Common myeloid progenitor, CD34-positive (primary cell): ENCODE results near the gene MUC21.
A peak's percentile ranks its signal among the peaks of the same experiment; 100 is the strongest.
"Not testable (repeated sequence)": the region's sequence is repeated elsewhere in the genome, so short reads cannot be mapped to it uniquely, and the experiment has no call there.

Experiments used
- CTCF ChIA-PET: fragments of 350-600 bp; sonication (Branson Sonifier 250); formaldehyde crosslinking; loops from one replicate; lab custom pipeline; 2021; ENCODE audit warnings: antibody characterized with exemption; lab: Charles Lee
- POLR2A ChIA-PET: fragments of 350-600 bp; sonication (Branson Sonifier 250); formaldehyde crosslinking; loops from one replicate; lab custom pipeline; 2021; ENCODE audit warnings: antibody characterized with exemption; lab: Charles Lee
- DNase-seq, 3 donors: peaks; one replicate each; pipeline versions ENCODE4 v3.0.0 to v3.0.0-alpha.2; 2013
- H3K27ac ChIP-seq, 2 experiments: 1 replicate in 1 of 2; 2 replicates in 1 of 2; pipeline ENCODE4 v1.7.0; 2013; ENCODE audit warnings: inconsistent platforms in 2 of 2, low read length in 2 of 2, mild to moderate bottlenecking in 2 of 2, low read depth in 1 of 2, moderate library complexity in 1 of 2; ENCODE audit not compliant: severe bottlenecking in 2 of 2, insufficient read depth in 1 of 2, poor library complexity in 1 of 2
- H3K27me3 ChIP-seq, 5 experiments: replicated peaks in 2 of 5; 1 replicate in 3 of 5; 2 replicates in 2 of 5; pipeline versions ENCODE4 v1.6.1 to v1.7.0; 2013; ENCODE audit warnings: low read length in 4 of 5, mild to moderate bottlenecking in 2 of 5, moderate library complexity in 2 of 5, inconsistent platforms in 1 of 5; ENCODE audit not compliant: insufficient read depth in 5 of 5, control insufficient read depth in 4 of 5
- H3K36me3 ChIP-seq, 4 experiments: 1 replicate in 2 of 4; 2 replicates in 2 of 4; pipeline versions ENCODE4 v1.6.1 to v1.7.0; 2013; ENCODE audit warnings: low read length in 3 of 4, control low read depth in 1 of 4, mild to moderate bottlenecking in 1 of 4; ENCODE audit not compliant: control insufficient read depth in 4 of 4, insufficient read depth in 4 of 4
- H3K4me1 ChIP-seq, 4 experiments: 1 replicate in 3 of 4; 2 replicates in 1 of 4; pipeline versions ENCODE4 v1.6.1 to v1.7.1; 2013; ENCODE audit warnings: low read length in 3 of 4, mild to moderate bottlenecking in 3 of 4, control low read depth in 1 of 4, inconsistent platforms in 1 of 4, moderate library complexity in 1 of 4; ENCODE audit not compliant: control insufficient read depth in 4 of 4, insufficient read depth in 4 of 4; ENCODE audit errors: control extremely low read depth in 1 of 4
- H3K4me3 ChIP-seq, 7 experiments: 1 replicate in 4 of 7; 2 replicates in 3 of 7; pipeline versions ENCODE4 v1.5.1 to v1.7.0; 2013; ENCODE audit warnings: mild to moderate bottlenecking in 7 of 7, low read length in 6 of 7, moderate library complexity in 6 of 7, inconsistent platforms in 2 of 7, low read depth in 2 of 7, control low read depth in 1 of 7; ENCODE audit not compliant: insufficient read depth in 4 of 7, control insufficient read depth in 1 of 7; ENCODE audit errors: extremely low read depth in 1 of 7
- H3K9me3 ChIP-seq, 5 experiments: 1 replicate in 4 of 5; 2 replicates in 1 of 5; pipeline versions ENCODE4 v1.6.1 to v1.7.1; 2013; ENCODE audit warnings: low read length in 4 of 5, mild to moderate bottlenecking in 2 of 5, inconsistent platforms in 1 of 5, low read depth in 1 of 5, moderate library complexity in 1 of 5; ENCODE audit not compliant: control insufficient read depth in 4 of 5, insufficient read depth in 2 of 5; ENCODE audit errors: control extremely low read depth in 1 of 5
- WGBS: methylation state at CpG from one replicate; pipeline ENCODE4 v1.1.5; 2013; ENCODE audit not compliant: insufficient coverage; 5-methylcytosine and 5-hydroxymethylcytosine counted together

The MUC21 gene

DNA sequence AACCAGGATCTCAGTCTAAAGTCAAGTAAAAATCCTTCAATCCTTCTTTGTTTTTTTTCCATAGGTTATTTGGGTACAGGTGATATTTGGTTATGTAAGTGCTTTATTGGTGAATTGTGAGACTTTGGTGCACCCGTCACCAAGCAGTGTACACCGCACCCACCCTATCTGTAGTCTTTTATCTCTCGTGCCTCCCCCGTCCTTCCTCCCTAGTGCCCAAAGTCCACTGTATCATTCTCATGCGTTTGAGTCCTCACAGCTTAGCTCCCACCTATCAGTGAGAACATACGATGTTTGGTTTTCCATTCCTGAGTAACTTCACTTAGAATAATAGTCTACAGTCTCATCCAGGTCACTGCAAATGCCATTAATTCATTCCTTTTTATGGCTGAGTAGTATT, 27.6 kb downstream of the MUC21 start:
- ChIA-PET CTCF (no interaction called here), POLR2A (no interaction called here)
- H3K9me3 ChIP-seq: peaks cover 0 to 11% (median 7%) of the 10 kb centered on the region in 5 experiments
- no peak for DNase-seq
- H3K4me1 ChIP-seq: no peaks in the 10 kb centered on the region
- H3K27me3 ChIP-seq: peaks cover 0 to 10% (median 5%) of the 10 kb centered on the region in 5 experiments
- WGBS: 82% methylated on average over 4 of the region's 6 CpGs
- H3K27ac ChIP-seq: no peak overlapping the region
- no peak overlapping the region for H3K4me3 ChIP-seq
- no peaks in the 10 kb centered on the region for H3K36me3 ChIP-seq

DNA sequence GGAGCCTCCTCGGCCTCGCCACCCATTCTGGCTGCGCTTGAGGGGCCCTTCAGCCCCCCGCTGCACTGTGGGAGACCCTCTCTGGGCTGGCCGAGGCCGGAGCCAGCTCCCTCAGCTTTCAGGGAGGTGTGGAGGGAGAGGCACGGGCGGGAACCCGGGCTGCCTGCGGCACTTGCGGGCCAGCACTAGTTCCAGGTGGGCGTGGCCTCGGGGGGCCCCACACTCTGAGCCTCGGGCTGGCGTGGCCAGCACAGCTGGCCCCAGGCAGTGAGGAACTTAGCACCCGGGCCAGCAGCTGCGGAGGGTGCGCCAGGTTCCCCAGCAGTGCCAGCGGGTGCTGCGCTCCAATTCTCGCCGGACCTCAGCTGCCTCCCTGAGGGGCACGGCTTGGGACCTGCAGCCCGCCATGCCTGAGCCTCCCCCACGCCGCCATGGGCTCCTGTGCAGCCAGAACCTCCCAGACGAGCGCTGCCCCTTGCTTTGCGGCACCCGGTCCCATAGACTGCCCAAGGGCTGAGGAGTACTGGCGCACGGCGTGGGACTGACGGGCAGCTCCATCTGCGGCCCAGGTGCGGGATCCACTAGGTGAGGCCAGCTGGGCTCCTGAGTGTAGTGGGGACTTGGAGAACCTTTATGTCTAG, 33.3 kb downstream of the MUC21 start:
- H3K9me3 ChIP-seq: peaks cover 0 to 11% (median 7%) of the 10 kb centered on the region in 5 experiments
- no peaks in the 10 kb centered on the region for H3K36me3 ChIP-seq
- CTCF ChIA-PET: no interaction called here
- DNase-seq: no peak
- WGBS: 93% methylated on average over 29 of the region's 36 CpGs
- no peak overlapping the region for H3K27ac ChIP-seq
- POLR2A ChIA-PET: no interaction called here
- peaks cover 0 to 12% (median 3%) of the 10 kb centered on the region in 5 experiments for H3K27me3 ChIP-seq
- no peak overlapping the region for H3K4me3 ChIP-seq
- no peaks in the 10 kb centered on the region for H3K4me1 ChIP-seq

- POLR2A ChIA-PET, H3K36me3 ChIP-seq, DNase-seq, H3K4me3 ChIP-seq, H3K27ac ChIP-seq, CTCF ChIA-PET, H3K4me1 ChIP-seq: not testable (repeated sequence)
- H3K27me3 ChIP-seq: peaks cover 0 to 11% (median 3%) of the 10 kb centered on the region in 5 experiments
- peaks cover 0 to 11% (median 7%) of the 10 kb centered on the region in 5 experiments for H3K9me3 ChIP-seq
- 100% methylated on average over 2 of the region's 3 CpGs for WGBS
Measured at GRCh38 chr6:31017436-31017835, 33.9 kb downstream of the MUC21 start.

GRCh38 chr6:31020057-31020456, 36.5 kb downstream of the MUC21 start:
- WGBS: no CpG with 5 or more reads among the region's 2 CpGs
- ChIA-PET POLR2A (no interaction called here), CTCF (interaction anchor here (1.7 kb wide), 1 partner anchor 17 kb away, joined by 3 read pairs; no protein-coding TSS in a partner anchor)
- Histone ChIP-seq H3K27ac (no peak overlapping the region), H3K27me3 (peaks cover 0 to 10% (median 2%) of the 10 kb centered on the region in 5 experiments), H3K9me3 (peaks cover 0 to 3% (median 0%) of the 10 kb centered on the region in 5 experiments), H3K36me3 (no peaks in the 10 kb centered on the region), H3K4me1 (no peaks in the 10 kb centered on the region), H3K4me3 (no peak overlapping the region)
- DNase-seq: peak in 1 of 3 donors; percentile 37

GRCh38 chr6:31020631-31021255, 37.2 kb downstream of the MUC21 start:
- DNase-seq, H3K9me3 ChIP-seq, H3K27ac ChIP-seq, POLR2A ChIA-PET, H3K4me3 ChIP-seq, CTCF ChIA-PET, H3K4me1 ChIP-seq, H3K36me3 ChIP-seq: not testable (repeated sequence)
- WGBS: 96% methylated on average over 29 of the region's 36 CpGs
- peaks cover 0 to 11% (median 2%) of the 10 kb centered on the region in 5 experiments for H3K27me3 ChIP-seq

DNA sequence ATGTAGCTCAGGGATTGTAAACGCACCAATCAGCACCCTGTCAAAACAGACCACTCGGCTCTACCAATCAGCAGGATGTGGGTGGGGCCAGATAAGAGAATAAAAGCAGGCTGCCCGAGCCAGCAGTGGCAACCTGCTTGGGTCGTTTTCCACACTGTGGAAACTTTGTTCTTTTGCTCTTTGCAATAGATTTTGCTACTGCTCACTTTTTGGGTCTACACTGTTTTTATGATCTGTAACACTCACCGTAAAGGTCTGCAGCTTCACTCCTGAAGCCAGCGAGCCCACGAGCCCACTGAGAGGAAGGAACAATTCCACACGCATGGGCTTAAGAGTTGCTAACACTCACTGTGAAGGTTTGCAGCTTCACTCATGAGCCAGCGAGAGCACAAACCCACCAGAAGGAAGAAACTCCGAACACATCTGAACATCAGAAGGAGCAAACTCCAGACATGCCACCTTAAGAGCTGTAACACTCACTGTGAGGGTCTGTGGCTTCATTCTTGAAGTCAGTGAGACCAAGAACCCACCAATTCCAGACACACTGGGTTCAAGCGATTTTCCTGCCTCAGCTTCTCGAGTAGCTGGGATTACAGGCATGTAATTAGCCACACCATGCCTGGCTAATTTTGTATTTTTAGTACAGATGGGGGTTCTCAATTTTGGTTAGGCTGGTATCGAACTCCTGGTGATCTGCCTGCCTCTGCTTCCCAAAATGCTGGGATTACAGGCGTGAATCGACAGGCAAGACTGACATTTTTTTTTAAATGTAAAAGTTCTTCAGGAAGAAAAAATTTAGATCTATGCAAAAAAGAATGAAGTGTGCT, 38.4 kb downstream of the MUC21 start:
- H3K4me3 ChIP-seq, POLR2A ChIA-PET, H3K27ac ChIP-seq, H3K36me3 ChIP-seq, H3K4me1 ChIP-seq, H3K9me3 ChIP-seq, CTCF ChIA-PET, DNase-seq: not testable (repeated sequence)
- H3K27me3 ChIP-seq: peaks cover 0 to 19% (median 2%) of the 10 kb centered on the region in 5 experiments
- WGBS: 89% methylated on average over 11 of the region's 15 CpGs
